Gastrocnemius medialis (tissue), 4 donors: Measurements from ENCODE around the gene FERMT2.

ENCODE experiments used
- POLR2A ChIP-seq, 2 donors: fragments of 450-650 bp; IDR thresholded peaks; one replicate each; pipeline ENCODE4 v1.6.1; 2017; ENCODE audit warnings: antibody characterized with exemption in 2 of 2, mild to moderate bottlenecking in 2 of 2, moderate library complexity in 2 of 2
- TF ChIP-seq, protein P1 (sequence below), 5 experiments: fragments of 450-650 bp in 3 of 5; fragments of 200-600 bp in 2 of 5; sonication (generic) in 2 of 5; IDR thresholded peaks in 4 of 5; conservative IDR thresholded peaks in 1 of 5; 1 replicate in 4 of 5; 2 replicates in 1 of 5; pipeline ENCODE4 v1.5.1; 2016 to 2019; ENCODE audit warnings: antibody characterized with exemption in 5 of 5, mild to moderate bottlenecking in 3 of 5, moderate library complexity in 3 of 5

DNA sequence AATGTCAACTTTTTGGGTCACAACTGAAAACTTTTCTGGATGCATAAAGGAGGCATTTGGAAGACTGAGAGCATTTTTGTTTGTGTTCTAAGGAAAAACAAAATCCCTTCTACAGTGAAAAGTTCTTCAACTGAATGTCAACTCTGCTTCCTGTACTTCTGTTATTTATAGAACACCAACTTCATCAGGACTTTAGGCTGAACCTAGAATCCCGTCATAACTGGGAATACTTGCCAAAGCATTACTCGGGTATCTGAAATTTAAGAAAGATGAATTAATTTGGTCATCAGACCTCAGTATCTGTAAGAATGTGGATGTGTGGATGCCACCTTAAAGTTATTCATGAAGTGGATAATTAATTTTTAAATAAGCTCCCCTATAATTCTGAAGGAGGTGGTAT, 73.2 kb downstream of the FERMT2 start:
- TF ChIP-seq, protein P1, sequence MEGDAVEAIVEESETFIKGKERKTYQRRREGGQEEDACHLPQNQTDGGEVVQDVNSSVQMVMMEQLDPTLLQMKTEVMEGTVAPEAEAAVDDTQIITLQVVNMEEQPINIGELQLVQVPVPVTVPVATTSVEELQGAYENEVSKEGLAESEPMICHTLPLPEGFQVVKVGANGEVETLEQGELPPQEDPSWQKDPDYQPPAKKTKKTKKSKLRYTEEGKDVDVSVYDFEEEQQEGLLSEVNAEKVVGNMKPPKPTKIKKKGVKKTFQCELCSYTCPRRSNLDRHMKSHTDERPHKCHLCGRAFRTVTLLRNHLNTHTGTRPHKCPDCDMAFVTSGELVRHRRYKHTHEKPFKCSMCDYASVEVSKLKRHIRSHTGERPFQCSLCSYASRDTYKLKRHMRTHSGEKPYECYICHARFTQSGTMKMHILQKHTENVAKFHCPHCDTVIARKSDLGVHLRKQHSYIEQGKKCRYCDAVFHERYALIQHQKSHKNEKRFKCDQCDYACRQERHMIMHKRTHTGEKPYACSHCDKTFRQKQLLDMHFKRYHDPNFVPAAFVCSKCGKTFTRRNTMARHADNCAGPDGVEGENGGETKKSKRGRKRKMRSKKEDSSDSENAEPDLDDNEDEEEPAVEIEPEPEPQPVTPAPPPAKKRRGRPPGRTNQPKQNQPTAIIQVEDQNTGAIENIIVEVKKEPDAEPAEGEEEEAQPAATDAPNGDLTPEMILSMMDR (IDR thresholded peaks at IDR 0.05 in 4 of 5, conservative IDR thresholded peaks at IDR 0.05 in 1 of 5), result no peak
- TF ChIP-seq POLR2A (IDR thresholded peaks at IDR 0.05), result no peak
